ENCODE results near the gene USP26.
"Not testable (repeated sequence)": the region's sequence is repeated elsewhere in the genome, so short reads cannot be mapped to it uniquely, and the experiment has no call there.

USP26 gene

DNA sequence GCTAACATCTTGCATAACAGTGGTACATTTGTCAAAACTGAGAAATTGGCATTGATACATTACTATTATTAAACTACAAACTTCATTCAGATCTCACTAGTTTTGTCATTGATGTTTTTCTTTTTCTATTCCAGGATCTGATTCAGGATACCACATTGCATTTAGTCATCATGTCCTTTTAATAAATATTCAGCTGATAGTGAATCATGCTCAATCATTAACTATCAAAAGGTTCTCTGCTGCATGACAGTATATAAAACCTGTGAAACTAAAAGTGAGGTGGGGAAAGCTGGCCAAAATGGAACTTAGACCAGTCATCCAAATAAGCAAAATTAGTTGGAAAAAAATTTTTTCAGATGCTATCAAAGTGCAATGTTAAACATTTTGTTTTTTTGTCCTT is 110.4 kb downstream of the USP26 start:
- DNase-seq (ENCODE audit: extremely low spot score) = no peak
- TF ChIP-seq, protein P1, sequence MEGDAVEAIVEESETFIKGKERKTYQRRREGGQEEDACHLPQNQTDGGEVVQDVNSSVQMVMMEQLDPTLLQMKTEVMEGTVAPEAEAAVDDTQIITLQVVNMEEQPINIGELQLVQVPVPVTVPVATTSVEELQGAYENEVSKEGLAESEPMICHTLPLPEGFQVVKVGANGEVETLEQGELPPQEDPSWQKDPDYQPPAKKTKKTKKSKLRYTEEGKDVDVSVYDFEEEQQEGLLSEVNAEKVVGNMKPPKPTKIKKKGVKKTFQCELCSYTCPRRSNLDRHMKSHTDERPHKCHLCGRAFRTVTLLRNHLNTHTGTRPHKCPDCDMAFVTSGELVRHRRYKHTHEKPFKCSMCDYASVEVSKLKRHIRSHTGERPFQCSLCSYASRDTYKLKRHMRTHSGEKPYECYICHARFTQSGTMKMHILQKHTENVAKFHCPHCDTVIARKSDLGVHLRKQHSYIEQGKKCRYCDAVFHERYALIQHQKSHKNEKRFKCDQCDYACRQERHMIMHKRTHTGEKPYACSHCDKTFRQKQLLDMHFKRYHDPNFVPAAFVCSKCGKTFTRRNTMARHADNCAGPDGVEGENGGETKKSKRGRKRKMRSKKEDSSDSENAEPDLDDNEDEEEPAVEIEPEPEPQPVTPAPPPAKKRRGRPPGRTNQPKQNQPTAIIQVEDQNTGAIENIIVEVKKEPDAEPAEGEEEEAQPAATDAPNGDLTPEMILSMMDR (IDR thresholded peaks at IDR 0.05; ENCODE audit: control extremely low read depth, extremely low read depth, low read depth, missing control alignments) = no peak
- POLR2A ChIA-PET = no interaction called here
- CTCF ChIA-PET = no interaction called here

DNA sequence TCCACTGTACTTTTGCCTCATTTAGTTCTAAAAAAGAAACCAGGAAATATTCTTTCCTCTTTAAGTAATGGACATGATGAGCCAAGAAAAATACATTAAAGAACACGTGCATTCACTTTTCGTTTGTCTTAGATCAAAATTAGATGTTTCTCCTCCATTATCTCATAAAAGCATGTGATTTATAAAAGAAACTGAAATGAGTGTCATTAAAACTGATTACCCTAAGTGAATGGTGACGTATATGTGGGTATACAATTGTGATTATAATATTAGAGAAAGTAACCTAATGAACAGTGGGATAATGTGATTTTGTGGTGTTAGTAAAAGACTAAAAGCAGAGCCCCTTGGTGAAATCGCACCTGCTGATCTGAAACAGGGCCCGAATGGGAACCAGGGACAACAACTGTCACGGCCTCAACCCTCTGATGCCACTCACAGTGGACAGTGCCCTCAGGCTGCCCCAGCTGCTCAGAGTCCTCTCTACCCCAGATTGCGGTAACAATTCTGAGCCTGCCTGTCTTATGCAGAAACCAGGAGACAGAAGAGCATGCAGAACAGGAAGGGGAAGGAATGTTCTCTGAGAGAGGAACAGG is 112.8 kb downstream of the USP26 start:
- ChIA-PET POLR2A (no interaction called here), CTCF (no interaction called here)
- TF ChIP-seq, protein P1 (IDR thresholded peaks at IDR 0.05; ENCODE audit: control extremely low read depth, extremely low read depth, low read depth, missing control alignments) = no peak
- DNase-seq (ENCODE audit: extremely low spot score) = no peak

DNA sequence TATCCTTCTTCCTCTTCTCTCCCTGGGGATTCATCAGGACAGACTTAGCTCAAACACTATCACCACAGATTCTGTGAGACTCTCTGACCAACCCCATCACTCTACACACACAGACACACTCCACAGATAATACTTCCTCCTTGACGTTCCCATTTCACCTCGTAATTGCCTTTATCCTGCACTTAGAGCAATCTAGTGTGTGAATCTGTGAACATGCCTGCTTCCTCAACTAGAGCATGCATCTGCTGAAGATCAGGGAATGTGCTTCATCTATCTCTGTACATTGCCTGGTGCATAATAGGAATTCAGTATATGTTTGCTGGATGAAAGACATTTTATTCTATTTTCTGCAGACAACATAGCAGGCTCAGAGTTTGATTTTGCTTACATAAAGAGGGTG is 113.4 kb downstream of the USP26 start:
- POLR2A ChIA-PET = no interaction called here
- CTCF ChIA-PET = interaction anchor here (1.3 kb wide), 1 partner anchor 11 kb away, joined by 3 read pairs; no protein-coding TSS in a partner anchor
- TF ChIP-seq, protein P1 (IDR thresholded peaks at IDR 0.05; ENCODE audit: control extremely low read depth, extremely low read depth, low read depth, missing control alignments) = no peak
- DNase-seq (ENCODE audit: extremely low spot score) = no peak

DNA sequence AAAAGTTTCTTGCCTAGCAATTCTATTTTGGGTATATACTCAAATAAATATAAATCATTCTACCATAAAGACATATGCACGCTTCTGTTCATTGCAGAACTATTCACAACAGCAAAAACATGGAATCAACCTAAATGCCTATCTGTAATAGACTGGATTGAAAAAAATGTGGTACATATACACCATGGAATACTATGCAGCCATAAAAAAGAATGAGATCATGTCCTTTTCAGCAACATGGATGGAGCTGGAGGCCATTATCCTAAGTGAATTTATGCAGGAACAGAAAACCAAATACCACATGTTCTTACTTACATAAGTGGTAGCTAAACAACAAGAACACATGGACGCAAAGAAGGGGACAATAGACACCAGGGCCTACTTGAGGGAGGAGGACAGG is 116.9 kb downstream of the USP26 start:
- POLR2A ChIA-PET; DNase-seq (ENCODE audit: extremely low spot score); CTCF ChIA-PET: not testable (repeated sequence)
